Ishikawa (cell line): ENCODE data around the gene NUTF2.

Experiments used
- CREB1 ChIP-seq: IDR thresholded peaks from 2 replicates; pipeline ENCODE4 v1.6.1; 2012; ENCODE audit warnings: low read depth
- EP300 ChIP-seq: IDR thresholded peaks from 2 replicates; pipeline ENCODE4 v1.6.1; 2012; ENCODE audit warnings: borderline replicate concordance
- RAD21 ChIP-seq: IDR thresholded peaks from 2 replicates; pipeline ENCODE4 v1.6.1; 2012; ENCODE audit warnings: low read depth
- USF1 ChIP-seq: IDR thresholded peaks from 2 replicates; pipeline ENCODE4 v1.6.1; 2012
- TF ChIP-seq, protein P1 (sequence below): IDR thresholded peaks from 2 replicates; pipeline ENCODE4 v1.6.1; 2012; ENCODE audit warnings: low read depth, mild to moderate bottlenecking
- TF ChIP-seq, protein P2 (sequence below): IDR thresholded peaks from 2 replicates; pipeline ENCODE4 v1.6.1; 2012

GRCh38 chr16:67882374-67883145 is 35.8 kb downstream of the NUTF2 start:
- TF ChIP-seq, protein P1, sequence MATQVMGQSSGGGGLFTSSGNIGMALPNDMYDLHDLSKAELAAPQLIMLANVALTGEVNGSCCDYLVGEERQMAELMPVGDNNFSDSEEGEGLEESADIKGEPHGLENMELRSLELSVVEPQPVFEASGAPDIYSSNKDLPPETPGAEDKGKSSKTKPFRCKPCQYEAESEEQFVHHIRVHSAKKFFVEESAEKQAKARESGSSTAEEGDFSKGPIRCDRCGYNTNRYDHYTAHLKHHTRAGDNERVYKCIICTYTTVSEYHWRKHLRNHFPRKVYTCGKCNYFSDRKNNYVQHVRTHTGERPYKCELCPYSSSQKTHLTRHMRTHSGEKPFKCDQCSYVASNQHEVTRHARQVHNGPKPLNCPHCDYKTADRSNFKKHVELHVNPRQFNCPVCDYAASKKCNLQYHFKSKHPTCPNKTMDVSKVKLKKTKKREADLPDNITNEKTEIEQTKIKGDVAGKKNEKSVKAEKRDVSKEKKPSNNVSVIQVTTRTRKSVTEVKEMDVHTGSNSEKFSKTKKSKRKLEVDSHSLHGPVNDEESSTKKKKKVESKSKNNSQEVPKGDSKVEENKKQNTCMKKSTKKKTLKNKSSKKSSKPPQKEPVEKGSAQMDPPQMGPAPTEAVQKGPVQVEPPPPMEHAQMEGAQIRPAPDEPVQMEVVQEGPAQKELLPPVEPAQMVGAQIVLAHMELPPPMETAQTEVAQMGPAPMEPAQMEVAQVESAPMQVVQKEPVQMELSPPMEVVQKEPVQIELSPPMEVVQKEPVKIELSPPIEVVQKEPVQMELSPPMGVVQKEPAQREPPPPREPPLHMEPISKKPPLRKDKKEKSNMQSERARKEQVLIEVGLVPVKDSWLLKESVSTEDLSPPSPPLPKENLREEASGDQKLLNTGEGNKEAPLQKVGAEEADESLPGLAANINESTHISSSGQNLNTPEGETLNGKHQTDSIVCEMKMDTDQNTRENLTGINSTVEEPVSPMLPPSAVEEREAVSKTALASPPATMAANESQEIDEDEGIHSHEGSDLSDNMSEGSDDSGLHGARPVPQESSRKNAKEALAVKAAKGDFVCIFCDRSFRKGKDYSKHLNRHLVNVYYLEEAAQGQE, result no peak
- TF ChIP-seq USF1 (no peak), EP300 (no peak), RAD21 (no peak), CREB1 (no peak)
- TF ChIP-seq, protein P2, sequence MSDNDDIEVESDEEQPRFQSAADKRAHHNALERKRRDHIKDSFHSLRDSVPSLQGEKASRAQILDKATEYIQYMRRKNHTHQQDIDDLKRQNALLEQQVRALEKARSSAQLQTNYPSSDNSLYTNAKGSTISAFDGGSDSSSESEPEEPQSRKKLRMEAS, result no peak
